ENCODE measurements around the gene DUOX1. TPM values are rescaled to one million over a fixed set of nuclear protein-coding genes. Genes with fewer than 3 reads are reported as not detected.

DUOX1 gene
- total and polyA plus RNA-seq, 9 of the 15 experiments (the other 6 are each of a cell fraction or from before 2014, with no cell fraction given), result 0.01 to 0.22 (median 0.01) TPM; not detected in 6

GRCh38 chr15:45162771-45163507, 33.1 kb downstream of the DUOX1 start (continued):
- TF ChIP-seq NRF1 (conservative IDR thresholded peaks at IDR 0.05 in 1 of 2, IDR thresholded peaks at IDR 0.05 in 1 of 2) (peak in 1 of 2 experiments; percentile 39; a peak in 2 of 4 replicates), RCOR1 (IDR thresholded peaks at IDR 0.05; ENCODE audit: borderline replicate concordance in 1 of 2, low read depth in 2 of 2, low read length in 2 of 2) (0 out of 4 replicates have a peak, but pooled peaks of 1 of the 2 experiments have one; percentile 25), HNRNPUL1 (IDR thresholded peaks at IDR 0.05; ENCODE audit: low read length) (no peak), CTCF (IDR thresholded peaks at IDR 0.05 in 2 of 3, conservative IDR thresholded peaks at IDR 0.05 in 1 of 3; ENCODE audit: insufficient read depth in 2 of 3, low read depth in 1 of 3, low read length in 3 of 3) (peak; percentile 97 to 98 (median 98)), ZNF696 (CRISPR knock-in tag; conservative IDR thresholded peaks at IDR 0.05) (no peak), MTA3 (IDR thresholded peaks at IDR 0.05; ENCODE audit: borderline replicate concordance) (0 out of 2 replicates have a peak, but pooled peaks have one; percentile 14), RFX7 (CRISPR knock-in tag; IDR thresholded peaks at IDR 0.05) (no peak), RREB1 (CRISPR knock-in tag; IDR thresholded peaks at IDR 0.05) (0 out of 2 replicates have a peak, but pooled peaks have one; percentile 15), MEIS2 (IDR thresholded peaks at IDR 0.05; ENCODE audit: partially characterized antibody) (no peak), HMGXB4 (CRISPR knock-in tag; IDR thresholded peaks at IDR 0.05) (no peak), TOE1 (IDR thresholded peaks at IDR 0.05; ENCODE audit: borderline replicate concordance) (0 out of 2 replicates have a peak, but pooled peaks have one; percentile 23), TOE1 (CRISPR knock-in tag; IDR thresholded peaks at IDR 0.05; ENCODE audit: borderline replicate concordance, low read depth) (no peak), SMAD2 (IDR thresholded peaks at IDR 0.05; ENCODE audit: low read depth, low read length) (no peak), POLR2H (tag; IDR thresholded peaks at IDR 0.05; ENCODE audit: low read depth) (no peak), ZNF780A (CRISPR knock-in tag; IDR thresholded peaks at IDR 0.05) (no peak), SLC30A9 (CRISPR knock-in tag; IDR thresholded peaks at IDR 0.05) (no peak), RAD21 (CRISPR knock-in tag; conservative IDR thresholded peaks at IDR 0.05 in 1 of 2, IDR thresholded peaks at IDR 0.05 in 1 of 2) (peak; percentile 87 to 92), SMC3 (conservative IDR thresholded peaks at IDR 0.05; ENCODE audit: insufficient read depth, low read depth, low read length) (peak; percentile 92)
